ENCODE data around the gene CD300H.

GRCh38 chr17:74539281-74539820 is 28.0 kb downstream of the CD300H start:
- TF ChIP-seq POLR2A (IDR thresholded peaks at IDR 0.05) (no peak), CTCF (IDR thresholded peaks at IDR 0.05) (no peak), EP300 (IDR thresholded peaks at IDR 0.05) (no peak), POLR2AphosphoS5 (IDR thresholded peaks at IDR 0.05) (no peak)
